GM21367 (cell line): Measurements from ENCODE around the gene WDPCP.
A peak's percentile ranks its signal among the peaks of the same experiment; 100 is the strongest.
"Not testable (repeated sequence)": the region's sequence is repeated elsewhere in the genome, so short reads cannot be mapped to it uniquely, and the experiment has no call there.

ENCODE experiments used
- ATAC-seq: cut with Tn5 transposase; IDR thresholded peaks from one replicate; pipeline ENCODE4 v1.9.1; 2021; ENCODE audit not compliant: unreplicated experiment

WDPCP gene

GRCh38 chr2:63588385-63589147, at the start of gene WDPCP, which contains the start of gene MDH1:
TSS of gene WDPCP (minus strand) at chr2:63588477. CDS start at chr2:63588271, 206 bp downstream.
TSS of gene MDH1 (plus strand) at chr2:63588963. CDS start at chr2:63589044, 81 bp downstream.
- ATAC-seq: peak; percentile 83

DNA sequence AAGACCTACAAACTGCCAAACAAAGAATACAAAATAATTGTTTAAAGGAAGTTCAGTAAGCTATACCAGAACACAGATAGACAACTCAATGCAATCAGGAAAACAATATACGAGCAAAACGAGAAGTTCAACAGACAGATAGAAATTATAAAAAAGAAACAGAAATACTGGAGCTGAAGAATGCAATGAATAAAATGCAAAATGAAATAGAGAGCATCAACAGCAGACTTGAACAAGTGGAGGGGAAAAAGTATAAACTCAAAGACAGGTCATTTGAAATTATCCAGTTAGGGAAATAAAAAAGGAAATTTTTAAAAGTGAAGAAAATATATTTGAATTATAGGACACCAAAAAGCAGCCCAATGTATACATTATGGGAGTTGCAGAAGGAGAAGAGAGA, 44.1 kb upstream of the WDPCP start:
- no peak for ATAC-seq

GRCh38 chr2:63631501-63631900, 43.2 kb upstream of the WDPCP start:
- no peak for ATAC-seq

GRCh38 chr2:63628403-63628942, 40.2 kb upstream of the WDPCP start:
- ATAC-seq: no peak

DNA sequence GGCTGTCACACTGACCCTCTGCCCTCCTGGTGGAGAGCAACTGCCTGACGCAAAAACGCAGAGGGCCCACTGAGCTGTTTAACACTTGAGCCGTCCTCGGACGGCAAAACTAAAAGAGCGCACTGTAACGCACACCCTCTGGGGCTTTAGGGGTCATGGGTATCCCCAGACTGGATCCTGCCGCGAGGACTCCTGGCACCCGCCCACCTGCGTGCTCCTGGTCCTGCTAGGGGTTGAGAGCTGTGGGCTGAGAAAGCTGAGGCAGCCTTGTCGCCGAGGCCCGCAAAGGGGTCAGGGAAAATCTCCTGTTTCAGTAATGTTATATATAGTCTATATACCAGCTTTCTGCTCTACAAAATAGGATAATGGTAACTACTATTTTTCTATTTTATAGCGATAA, 39.6 kb upstream of the WDPCP start:
- no peak for ATAC-seq

GRCh38 chr2:63623763-63624162, 35.5 kb upstream of the WDPCP start:
- ATAC-seq: not testable (repeated sequence)

GRCh38 chr2:63622751-63623150, 34.5 kb upstream of the WDPCP start:
- no peak for ATAC-seq

DNA sequence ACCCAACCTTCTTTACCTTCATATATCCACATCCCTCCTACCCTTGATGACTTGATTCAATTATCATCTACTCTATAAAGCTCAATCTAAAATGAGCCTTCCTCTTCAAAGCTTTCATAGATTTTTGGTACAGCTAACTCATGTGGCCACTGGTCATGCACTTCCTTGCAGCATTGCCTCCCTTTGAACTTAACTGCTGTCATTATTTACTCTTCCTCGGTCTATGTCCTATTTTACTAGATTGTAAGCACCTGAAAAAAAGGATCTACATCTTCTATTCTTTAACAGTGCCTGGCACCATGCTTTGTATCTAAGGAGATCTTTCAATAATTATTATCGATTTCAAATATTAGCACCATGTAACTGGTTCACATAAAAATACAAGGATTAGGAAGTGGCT, 31.1 kb upstream of the WDPCP start:
- ATAC-seq: no peak

DNA sequence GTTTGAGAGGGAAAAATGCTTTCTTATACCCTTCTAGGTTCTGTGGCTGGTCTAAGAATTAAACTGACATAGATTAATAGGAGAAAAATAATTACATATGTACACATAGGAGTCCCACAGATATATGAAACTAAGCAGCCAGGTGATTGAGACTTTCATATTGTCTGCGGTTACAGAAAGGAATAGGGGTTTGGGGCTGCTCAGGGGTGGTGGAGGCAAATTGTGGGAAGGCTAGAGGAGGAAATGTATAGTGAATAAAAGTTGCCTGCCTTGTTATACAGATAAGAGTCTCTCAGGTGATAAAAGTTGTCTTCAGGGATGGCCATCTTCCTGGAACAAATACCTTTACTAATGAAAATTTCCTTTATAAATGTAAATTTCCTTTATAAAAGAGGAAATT, 29.1 kb upstream of the WDPCP start:
- no peak for ATAC-seq

- ATAC-seq: no peak
Measured at GRCh38 chr2:63614983-63615945, 27.0 kb upstream of the WDPCP start.

DNA sequence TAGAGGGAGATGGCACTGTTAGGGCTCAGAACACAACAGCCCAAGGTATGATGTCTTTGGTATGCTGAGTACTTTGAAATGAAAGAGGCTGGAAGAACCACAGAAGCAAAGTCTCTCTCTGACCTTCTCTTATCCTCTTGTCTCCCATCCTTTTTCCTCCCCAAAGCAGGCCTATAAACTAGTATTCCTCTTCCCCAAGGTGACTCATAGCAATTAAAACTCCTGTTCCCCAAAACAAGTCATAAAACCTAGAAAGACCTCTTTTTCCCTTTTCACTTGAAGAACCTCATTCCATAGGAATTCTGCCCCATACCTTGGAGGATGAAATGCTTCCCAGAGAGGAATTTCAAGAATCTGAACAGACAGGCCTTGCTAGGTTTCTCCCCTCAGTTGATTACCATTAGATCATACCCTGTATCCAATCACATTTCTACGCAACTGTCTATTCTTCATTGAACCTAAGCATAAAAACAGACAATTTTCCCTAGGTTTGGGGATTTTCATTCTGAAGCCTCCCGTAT, 26.2 kb upstream of the WDPCP start:
- ATAC-seq: no peak

- no peak for ATAC-seq
Measured at GRCh38 chr2:63613391-63613901, 25.2 kb upstream of the WDPCP start.

GRCh38 chr2:63610525-63610924, 22.2 kb upstream of the WDPCP start:
- no peak for ATAC-seq

DNA sequence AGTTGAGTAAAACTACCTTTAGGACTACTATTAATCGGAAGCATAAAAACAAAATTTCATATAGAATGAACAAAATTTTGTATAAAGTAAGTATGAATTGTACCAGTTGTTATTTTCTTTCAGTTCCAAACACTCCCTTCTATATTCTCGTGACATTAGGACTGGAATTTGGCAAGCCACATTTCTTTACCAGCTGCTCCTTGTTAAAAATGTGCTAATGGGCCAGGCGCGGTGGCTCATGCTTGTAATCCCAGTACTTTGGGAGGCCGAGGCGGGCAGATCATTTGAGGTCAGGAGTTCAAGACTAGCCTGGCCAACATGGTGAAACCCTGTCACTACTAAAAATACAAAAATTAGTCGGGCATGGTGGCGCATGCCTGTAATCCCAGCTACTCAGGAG, 20.6 kb upstream of the WDPCP start:
- ATAC-seq: not testable (repeated sequence)

DNA sequence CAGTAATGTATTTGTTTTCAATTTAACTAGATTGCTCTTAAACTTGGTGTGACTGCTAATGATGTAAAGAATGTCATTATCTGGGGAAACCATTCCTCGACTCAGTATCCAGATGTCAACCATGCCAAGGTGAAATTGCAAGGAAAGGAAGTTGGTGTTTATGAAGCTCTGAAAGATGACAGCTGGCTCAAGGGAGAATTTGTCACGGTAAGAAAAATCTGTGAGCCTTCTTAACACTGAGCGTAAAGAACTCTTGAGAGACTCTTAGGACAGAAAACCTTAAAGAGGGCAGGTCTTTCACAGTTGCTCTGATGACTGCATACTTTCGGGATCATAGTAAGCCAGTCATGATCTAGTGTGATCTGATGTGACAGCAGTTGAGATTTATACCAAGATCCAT, 16.4 kb upstream of the WDPCP start:
- no peak for ATAC-seq

DNA sequence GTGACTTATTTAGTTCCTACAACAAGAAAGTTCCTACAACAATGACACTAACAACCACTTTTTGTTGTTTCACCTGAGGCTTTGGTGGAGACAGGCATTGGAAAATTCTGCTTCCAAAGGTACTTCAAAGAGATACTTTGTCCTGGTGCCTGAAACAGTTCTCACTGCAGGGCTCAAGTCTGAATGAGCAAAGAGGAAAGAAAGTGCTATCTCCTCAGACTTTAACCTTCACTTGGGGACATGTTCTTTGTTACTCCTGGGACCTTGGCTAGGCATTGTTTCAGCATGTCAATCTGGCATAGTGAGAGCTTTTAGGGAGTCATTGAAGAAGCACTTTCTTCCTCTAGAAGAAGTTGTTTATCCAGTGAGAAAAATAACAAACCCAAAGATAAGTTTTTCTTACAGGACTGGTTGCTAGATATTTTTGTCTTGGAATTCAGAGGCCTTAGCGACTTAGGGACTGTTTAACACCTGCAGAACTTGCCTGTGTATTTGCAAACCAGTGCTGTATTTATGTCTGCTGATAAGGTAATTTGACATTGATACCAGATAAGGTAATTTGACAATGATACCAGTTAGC, 12.7 kb upstream of the WDPCP start:
- no peak for ATAC-seq

DNA sequence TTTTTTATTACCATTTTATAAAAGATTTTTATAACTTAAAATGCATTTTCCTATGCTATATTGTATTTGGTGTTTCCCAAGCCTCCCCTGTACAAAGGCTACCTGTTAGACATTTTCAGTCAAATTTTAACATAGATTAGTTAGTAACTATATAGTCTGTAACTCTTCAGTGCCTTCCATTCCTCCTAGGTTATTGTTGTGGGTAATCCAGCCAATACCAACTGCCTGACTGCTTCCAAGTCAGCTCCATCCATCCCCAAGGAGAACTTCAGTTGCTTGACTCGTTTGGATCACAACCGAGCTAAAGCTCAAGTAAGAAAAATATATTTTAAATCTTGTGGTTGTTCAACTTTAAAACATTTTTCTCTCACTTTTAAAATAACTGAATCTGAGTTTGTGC, 10.7 kb upstream of the WDPCP start:
- ATAC-seq: no peak

GRCh38 chr2:63596401-63596883, 8.2 kb upstream of the WDPCP start:
- no peak for ATAC-seq

DNA sequence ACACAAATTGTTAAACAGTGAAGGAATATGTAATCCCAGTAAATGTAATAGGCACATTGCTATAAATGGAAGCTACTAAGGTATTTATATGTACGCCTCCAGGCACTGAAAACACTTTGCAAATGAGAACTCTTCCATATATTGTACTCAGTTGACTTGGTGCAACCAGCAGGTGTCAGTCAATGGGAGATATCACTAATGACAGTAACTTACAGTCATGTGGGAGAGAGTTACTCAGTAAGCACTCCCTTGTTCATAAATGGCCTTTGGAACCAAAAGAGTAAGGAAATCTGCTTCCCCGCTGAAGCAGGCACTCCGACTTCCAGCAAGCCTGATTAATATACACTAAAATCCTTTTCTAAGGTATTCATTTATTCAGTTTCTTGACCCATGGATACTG, 6.4 kb upstream of the WDPCP start:
- no peak for ATAC-seq

GRCh38 chr2:63591566-63592175, 3.4 kb upstream of the WDPCP start:
- ATAC-seq: no peak
